Measurements from ENCODE around the gene OR2A12.

DNA sequence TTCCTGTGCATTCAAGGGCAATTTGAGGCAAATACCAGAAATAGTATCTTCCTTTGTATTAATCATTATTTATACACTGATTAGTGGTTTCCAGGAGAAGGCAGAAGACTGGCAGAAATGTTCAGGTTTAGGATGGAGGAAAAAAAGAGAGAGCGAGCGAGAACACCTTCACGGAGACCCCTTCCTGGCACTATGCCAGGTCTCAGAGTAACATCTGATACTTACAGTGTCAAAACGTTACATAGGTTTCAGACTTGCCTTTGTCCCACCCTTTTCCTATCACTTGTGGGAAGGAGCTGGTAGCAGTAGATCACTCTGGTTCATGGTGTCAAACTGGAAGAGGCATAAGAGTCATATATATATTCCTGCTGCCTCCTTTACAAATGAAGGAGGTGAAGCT is 652 bp downstream of the OR2A12 start:
- TF ChIP-seq POLR2A (IDR thresholded peaks at IDR 0.05; ENCODE audit: low read depth, low read length) = no peak
- TF ChIP-seq TAF1 (IDR thresholded peaks at IDR 0.05; ENCODE audit: borderline replicate concordance, low read depth, low read length) = no peak

Measured in GM12892 (cell line).